Islet precursor cell (in vitro differentiated cells): ENCODE data around the gene PLET1.

Source experiments
- DNase-seq: peaks from one replicate; pipeline ENCODE4 v3.0.0-alpha.2; 2018

PLET1 gene

DNA sequence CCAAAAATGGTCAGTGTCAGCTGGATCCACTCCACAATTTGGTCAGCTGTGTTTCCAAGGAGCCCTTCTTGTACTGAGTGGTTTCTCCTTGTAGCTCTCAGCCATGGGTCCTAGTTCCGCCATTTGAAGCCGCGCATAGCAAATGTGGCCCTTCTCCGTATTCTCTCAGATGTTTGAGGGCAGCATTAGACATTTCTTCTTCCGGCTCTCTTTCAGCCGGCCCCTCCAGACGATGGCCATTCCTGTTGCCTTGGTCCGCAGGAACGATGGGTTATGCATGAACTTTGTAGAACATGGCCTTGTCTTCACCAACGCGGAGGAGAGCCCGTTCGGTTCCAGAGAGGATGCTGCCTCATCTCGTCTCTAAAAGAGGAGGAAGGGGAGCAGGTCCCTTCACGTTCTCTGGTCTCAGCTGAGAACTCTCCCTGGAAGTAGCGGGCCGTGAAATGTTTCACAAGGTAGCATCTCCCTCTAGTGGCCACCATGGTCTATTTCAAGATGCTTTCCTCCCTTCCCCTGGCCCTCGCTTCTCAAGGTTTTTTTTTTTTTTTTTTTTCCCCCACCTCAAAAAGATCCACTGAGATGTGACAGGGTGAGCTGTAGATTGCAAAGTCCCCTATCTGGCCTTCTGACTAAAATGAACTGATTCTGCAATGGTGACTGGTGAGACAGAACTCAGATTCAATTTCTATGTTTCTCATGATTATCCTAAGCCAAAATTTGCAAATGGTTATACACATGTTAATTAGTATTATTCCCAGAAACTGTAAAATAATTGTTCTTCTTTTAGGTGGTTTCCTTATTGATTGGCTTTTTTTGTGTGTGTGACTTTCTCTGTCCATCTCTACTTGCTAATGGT, 19.8 kb upstream of the PLET1 start:
- DNase-seq = peak; percentile 84

DNA sequence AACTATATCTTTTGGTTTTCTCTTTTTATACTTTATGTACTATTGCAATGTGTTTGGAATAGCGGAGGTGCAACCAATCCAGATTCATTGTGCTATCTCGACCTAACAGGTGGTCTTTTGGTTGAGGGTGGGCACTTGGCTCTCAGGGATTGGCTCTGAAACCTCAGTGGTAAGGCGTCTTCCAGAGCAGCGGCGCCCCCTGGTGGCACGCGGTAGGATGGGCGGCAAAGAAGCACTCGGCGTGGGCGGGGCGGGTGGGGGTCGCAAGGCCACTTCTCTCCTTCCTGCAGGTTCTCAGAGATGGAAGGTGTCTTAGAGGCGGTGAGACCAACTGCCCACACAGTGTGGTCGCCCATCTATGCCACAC, 19.2 kb upstream of the PLET1 start:
- DNase-seq = peak; percentile 77

DNA sequence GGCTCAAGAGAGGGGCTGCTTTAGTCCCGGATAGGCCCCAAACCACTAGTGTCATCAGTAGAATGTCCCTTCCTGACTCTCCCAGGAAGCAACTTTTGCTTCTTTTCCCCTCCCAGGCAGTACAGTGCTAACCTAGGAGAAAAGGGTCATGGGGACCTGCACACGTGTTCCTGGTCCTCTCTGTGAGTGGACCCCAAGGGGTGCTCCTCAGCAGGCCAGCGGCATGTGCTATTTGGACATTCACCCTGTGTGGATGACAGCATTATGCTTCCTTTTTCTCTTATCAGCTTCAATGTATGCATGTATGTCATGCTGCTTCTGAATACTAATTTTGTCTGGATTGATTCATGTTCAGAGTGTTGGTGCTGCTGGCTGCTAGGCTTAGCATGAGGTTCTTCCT, 18.1 kb upstream of the PLET1 start:
- DNase-seq = no peak

DNA sequence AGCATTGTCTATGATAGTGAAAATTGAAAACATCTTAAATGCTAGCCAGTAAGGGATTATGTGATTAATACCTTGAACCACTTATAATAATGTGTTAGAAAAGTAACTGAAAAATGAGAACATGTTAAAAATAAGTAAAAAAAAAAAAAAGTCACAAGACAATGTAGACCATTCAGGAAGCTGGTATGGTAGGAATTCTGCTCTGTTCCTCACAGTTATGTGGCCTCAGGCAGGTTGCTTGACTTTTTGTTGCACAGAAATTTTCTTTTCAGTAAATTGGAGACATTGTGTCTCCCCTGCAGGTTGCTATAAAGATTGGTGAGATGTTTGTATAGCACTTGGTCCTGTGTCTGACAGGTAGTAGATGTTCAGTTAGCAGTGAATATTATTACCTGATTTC, 17.3 kb upstream of the PLET1 start:
- peak; percentile 75 for DNase-seq

DNA sequence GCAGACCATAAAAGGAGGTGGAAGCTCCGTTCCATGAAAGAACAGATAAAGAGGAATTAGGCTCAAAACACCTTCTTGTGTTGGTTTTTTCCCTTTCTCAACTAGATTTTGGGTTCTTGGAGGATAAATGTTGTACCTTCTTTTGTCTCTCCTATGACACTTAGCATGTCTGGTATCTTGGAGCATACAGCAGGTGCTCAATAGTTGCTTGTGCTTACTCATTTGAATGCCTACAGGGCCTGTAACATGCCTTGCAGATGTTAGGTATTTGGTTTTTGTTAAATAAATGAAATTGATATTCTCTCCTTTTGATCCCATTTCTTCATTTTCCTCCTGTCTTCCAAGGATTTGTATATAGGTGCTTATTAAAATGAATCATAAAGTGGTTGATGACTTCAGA, 16.4 kb upstream of the PLET1 start:
- no peak for DNase-seq

DNA sequence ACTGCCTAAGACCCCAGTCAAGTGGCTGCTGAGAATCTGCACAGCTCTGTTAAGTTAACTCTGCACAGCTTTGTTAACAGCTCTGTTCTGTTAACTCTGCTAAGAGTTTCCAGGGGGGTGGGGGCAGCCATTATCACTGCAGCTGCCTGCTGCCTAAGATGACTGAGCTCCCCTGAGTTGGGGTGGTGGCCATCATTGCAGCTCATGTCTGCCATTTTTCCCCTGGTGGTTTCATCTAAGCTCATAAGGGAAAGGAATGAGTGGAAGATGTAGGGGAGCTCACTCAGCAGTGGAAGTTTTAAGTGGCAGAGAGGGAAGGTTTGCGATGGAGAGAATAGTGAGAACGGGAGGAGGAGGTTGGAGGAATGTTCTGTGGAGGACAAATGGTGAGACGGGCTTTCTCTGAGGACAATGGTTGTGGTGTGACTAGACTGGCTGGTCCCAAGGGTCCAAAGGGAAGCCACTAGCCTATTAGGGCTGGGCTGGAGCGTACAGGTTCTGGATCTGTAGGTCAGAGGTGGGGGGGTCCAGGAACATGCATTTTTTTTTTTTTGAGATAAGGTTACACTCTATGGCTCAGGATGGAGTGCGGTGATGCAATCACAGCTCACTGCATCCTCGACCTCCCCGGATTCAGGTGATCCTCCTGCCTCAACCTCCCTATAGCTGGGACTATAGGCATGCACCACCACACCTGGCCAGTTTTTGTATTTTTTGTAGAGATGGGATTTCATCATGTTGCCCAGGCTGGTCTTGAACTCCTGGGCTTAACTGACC, 13.5 kb upstream of the PLET1 start:
- no peak for DNase-seq

DNA sequence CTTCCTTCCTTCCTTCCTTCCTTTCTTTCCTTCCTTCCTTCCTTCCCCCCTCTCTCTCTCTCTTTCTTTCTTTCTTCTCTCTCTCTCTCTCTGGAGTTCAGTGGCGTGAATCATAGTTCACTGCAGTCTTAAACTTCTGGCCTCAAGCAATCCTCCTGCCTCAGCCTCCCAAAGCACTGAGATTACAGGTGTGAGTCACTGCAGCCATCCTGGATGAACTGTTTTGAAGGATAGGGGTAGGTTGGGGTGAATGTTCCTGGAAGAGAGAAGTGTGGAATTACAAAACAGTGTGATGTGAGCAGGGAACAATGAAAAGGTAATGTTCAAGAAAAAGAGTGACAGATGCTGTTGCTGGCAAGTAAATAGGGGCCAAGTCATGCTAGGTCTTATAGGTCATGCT, 12.4 kb upstream of the PLET1 start:
- DNase-seq = no peak

DNA sequence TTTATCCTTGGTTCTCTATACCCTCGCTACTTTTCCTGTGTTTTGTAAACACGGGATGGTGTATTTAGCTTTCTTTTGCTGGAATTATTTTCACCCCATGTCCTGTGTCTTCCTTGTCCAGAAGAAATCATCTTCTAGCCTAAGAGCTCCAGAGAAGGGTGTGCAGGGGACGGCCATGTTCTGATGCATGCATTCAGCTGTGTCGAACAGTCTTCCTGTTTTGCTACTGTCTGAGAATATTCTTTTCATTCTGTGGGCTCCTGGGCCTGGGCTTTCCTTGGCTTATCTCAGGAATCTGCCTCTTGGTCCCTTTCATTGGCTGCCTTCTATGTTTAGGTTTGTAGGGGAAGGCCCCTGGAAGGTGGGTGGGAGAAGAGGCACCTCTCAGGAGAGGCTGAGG, 10.6 kb upstream of the PLET1 start:
- no peak for DNase-seq

DNA sequence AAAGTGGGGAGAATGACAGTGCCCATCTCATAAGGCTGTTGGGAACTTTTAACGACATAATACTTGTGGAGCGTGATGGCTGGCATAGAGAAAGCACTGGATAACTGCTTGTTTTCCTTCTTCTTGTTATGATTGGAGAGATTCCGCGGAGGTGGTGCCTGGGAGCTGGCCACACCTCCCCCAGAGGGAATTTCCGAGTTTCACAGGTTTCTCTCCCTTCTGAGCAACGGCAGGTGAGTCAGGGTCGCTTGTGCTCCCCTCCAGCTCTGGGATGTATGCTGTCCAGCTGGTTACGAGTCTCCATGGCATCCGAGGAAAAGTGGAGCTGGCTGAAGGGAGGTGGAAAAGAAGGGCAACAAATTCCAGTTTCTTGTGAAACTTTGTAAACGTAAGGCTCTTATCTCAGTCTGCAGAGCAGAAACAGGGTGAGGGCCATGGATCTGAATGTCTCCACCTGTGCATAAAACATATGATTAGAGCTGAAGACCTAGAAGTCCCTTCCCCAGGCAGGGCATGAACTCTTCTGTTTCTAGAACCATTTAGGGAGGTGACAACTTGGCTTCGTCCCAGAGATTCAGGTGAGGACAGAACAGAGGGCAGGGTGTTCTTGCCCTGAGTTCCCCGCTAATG, 10.0 kb upstream of the PLET1 start:
- peak; percentile 64 for DNase-seq

DNA sequence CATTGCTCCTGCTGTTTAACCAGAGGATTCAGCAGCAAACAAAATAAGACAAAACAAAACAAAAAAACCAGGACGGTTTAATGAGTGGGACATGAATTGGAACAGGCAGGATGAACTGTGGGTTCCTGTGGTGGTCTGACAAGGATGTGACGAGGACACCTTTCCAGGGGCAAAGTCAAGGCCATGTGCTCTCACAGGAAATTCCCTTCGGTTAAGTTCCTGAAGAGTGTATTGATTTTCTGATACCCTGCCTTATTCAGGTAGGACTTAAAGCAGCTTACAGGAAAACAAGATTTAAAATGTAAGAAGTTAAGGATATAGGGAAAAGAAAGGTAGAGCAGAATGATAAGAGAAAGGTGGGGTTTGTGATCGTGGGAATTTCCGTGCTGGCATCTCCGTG, 8.5 kb upstream of the PLET1 start:
- DNase-seq = no peak

DNA sequence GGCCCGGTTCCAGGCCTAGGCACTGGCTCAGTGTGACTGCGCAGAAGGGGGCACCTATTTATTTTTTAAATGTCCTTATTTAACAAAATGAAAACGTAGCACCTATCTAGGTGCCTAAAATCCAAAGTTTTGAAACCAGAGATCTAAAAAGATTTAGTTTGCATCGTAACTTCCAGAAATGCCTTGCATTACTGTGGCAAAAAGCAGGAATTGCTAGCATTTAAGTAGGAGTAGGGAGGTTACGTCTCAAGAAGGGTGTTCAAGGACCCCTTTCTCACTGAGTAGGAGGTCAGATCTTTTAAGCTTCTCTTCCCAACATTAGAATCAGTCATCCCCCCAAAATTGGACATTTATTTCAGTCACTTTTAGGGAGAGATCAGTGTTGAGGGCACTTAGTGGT, 7.7 kb upstream of the PLET1 start:
- DNase-seq = no peak

DNA sequence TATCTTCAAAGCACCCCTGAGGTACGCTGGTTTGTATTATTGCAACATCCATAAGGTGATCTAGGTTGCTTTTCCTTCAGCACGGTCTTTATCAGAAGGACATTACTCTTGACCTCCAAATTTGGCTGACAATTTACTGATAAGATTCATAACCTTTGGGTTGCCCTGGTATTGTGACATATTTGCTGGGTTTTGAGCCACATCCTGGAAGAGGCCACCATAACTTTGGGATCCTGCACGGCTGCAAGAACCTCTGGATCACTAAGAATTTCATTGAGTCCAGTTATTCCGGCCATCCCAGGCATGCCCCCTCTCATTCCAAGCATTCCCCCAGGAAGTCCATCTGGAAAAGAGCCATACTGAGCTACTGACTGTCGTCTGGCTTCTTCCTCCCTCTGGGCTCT, 6.5 kb upstream of the PLET1 start:
- DNase-seq = peak; percentile 76

DNA sequence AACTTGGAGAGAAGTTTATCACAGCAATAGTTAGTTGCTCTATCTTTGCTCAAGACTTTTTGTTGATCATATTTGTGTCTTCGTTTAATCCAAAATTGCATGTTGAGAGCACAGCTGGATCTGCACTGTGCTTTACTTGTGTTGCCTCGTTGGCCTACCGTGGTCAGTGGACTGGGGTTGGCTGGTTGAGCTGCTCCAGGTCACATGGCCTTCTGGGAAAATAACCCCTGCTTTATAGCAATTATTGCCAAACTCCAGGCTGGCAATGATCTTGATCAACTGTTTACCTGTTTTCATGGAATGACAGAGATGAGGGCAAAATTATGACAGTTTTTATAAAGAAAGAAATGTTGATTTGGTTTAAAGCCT, 5.7 kb upstream of the PLET1 start:
- no peak for DNase-seq

DNA sequence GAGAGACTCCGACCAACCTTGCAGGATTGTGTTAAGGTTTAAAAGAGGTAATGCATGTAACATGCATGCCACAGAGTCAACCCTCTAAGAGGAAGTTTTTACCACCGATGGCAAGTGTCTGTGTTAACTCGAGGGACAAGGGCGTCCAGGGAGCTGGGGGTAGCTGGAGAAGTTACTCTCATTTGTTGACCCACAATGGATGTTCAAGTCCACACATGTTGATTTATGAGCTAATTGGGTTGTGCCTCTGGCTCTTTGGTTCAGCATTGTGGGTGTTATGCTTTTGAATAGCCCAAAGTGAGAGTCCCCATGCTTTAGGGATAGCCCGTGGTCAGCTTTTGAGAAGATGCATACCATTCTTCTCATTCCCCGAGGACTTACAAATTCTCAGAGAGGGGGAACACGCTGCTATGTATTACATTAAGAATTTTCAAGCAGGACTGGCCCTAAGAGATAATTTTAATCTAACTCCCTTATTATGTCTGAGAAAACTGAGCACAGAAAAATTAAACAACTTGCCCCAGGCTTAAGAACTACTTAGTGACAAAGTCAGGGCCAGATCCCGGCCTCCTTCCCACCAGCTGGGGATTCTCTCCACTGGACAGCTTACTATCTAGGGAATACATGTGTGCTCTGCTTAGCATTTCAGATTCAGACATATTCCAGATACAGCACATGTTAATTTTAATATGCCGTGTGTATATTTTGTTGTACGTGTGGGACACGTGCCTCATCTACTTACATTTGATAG, 5.2 kb upstream of the PLET1 start:
- DNase-seq = peak; percentile 68

DNA sequence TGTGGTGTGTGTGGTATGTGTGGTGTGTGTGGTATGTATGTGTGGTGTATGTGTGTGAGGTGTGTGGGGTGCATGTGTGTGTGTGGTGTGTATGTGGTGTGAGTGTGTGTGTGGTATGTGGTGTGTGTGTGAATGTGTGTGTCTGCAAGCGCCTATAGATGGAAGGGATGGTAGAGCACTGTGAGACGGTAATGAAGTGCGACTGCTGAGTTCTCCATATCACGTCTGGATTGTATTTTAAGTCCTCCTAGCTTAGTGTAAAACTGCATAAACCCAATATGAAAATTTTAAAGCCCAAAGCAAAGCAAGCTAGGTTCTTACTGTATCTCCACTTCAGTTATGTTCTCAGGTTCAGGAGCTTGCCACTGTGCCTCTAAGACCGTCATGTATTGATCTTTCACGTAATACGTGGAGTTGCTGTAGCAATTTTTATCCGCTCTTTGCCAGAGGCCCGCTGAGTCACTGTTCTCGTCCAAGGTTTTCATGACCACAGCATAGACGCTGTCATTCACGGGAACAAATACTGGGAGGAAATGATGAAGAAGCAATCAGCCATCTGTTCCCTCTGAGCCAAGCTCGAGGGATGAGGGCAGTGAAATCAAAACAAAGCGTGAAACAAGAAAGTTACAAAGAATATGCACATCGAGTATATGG, 5.5 kb downstream of the PLET1 start:
- DNase-seq = peak; percentile 72

DNA sequence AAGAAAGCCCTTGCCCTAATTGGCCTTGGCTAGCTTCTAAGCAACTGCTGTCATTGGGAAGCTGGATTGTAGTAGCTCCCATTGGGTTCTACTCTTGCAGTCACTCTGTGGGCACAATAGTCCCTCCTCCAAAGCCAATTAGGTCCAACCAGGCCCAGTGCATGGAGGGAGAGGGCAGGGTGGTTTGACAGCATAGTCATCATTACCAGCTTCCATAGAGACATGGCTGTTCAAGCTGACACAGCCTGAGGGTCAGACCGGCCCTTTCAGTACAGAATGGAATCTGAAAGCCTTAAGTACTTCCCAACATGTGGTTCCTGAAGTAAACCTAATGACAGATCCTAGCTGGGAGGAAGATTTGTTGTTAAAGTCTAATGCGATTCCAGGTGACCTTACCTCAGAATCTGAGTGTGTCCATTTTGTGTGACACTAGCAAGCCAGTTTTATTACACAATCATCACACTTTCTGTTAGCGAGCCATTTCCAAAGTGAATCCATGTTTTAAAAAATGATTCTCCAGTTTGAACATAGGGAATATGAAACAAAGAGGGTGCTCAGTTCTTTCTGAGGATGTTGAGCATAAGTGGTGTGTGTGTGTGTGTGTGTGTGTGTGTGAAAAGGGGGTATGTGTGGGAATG, 6.9 kb downstream of the PLET1 start:
- DNase-seq = peak; percentile 93

DNA sequence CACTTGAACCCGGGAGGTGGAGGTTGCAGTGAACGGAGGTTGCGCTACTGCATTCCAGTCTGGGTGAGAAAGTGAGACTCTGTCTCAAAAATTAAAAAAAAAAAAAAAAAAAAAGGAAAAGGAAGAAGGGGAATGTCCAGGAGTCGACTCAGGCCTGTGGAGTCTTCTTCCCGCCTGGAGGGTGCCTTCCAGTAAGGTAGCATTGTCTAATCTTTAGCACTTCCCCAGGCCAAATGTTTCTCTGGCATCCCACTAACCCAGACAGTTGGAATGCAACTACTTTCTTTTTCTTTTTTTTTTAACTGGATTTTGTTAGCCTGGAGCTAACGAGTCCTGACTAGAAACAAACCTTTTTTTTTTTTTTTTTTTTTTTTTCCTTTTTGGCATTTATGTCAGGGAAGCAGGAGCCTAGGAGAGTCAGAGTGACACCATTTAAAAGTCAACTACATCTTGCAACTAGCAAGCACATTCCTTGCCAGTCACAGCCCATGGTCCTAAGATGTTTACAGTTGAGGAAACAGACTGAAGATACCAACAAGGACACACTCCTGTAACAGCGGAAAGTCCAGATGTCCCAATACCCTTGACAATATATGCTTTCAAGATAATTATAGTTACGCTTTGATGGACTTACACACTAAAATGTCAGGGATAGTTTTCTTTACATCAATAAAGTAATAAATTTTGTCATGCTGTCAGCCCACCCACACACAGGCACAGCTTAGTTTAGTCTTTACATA, 10.6 kb downstream of the PLET1 start:
- peak; percentile 92 for DNase-seq

DNA sequence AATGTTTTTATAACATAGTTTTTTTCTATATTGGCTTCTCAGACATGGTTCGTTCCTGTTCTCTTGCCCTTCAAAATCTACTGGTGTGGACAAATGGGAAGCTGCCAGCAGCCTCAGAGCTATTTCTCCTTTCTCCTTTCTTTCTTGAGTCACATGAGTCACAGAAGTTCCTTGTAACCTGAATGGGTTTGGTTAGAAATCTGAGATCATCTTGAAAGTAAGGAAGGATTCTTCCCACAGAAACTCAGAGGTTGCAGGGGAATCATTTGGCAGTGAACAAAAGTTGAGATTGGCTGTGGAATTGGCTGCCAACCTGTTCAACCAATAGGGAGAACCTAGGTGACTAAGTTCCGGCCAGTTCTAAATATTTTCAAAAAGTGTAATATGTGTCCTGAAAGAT, 12.5 kb downstream of the PLET1 start:
- no peak for DNase-seq

DNA sequence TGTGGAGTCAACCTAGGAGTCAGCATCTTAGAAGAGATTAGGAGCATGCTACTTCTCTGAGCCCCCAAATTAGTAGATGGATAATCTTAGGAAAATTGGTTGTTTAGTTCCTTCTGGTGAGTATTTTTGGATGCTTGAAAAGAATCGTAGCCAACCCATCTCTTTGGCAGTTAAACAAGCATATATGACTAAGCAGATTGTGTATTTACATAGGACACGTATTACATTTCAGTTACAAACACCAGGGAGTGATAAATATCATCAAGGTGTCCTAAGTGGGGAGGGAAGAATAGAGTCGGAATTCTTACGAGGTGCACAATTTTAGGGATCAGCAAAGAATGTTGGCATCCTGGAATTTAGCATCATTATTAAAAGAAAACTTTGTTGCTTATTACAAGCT, 13.5 kb downstream of the PLET1 start:
- DNase-seq = no peak

DNA sequence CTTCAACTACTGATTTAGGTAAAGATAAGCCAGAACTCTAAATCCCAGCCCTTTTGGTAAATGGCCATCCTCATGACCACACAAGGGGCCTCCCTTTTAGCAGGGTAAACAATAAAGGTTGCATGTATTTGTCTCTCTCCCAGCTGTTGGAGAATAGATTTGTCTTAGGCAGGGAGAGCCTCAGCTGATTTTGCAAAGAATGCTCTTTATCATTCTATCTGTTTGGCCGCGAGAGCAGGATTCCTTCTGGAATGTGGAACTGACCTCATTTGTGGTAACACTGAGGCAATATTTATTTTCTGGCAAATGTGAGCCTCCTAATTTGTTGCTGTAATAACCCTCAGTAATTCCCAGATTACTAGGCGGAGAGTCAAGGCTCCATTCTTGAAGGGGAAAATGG, 19.2 kb downstream of the PLET1 start:
- no peak for DNase-seq

DNA sequence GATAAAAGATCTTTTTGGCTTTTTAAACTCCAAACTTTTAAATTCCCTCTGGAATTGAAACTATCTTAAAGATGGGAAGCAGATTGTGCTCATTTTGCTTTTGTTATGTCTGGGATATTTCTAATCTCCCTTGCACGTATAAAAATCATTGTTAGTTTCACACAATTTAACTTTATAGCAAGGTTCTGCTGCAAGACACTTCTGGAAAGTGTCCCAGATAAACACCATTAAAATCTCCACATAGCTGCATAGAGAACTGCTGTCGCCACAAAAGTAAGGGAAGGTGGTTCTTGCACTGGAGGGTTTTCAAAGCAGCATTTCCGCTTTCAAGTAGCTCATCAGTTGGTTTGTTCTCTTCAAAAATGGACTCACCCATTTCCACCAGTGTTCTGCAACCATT, 22.6 kb downstream of the PLET1 start:
- DNase-seq = no peak

DNA sequence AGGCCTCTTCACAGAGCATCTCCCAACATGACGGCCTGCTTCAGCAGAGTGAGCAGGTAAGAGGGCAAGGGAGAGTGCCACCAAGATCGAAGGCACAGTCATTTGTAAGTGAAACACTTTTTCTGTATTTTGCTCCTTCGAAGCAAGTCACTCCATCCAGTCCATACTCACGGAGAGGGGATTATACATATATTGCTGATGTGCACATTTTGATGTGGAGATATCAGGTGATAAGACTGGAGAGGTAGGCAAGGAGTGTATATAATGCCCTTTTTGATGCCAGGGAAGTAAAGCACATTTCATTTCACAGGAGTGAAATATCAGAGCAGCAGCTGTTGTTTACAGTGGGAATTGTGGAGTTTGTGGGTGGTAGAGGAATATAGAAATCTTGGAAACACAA, 23.2 kb downstream of the PLET1 start:
- DNase-seq = no peak
